SK-N-SH treated with all-trans-retinoic acid at 6 μM for 48 hours (cell line): ENCODE results near the gene VWA5B1.

ENCODE experiments used
- CREB5 ChIP-seq: fragments of 250-450 bp; sonication (Bioruptor Pico); IDR thresholded peaks from 2 replicates; pipeline ENCODE4 v1.5.1; 2020; ENCODE audit warnings: low read depth, mild to moderate bottlenecking, moderate library complexity
- ESRRG ChIP-seq: fragments of 250-450 bp; sonication (Bioruptor Pico); IDR thresholded peaks from 2 replicates; pipeline ENCODE4 v1.6.1; 2021; ENCODE audit warnings: mild to moderate bottlenecking
- ISL1 ChIP-seq: fragments of 250-450 bp; sonication (Bioruptor Pico); IDR thresholded peaks from 2 replicates; pipeline ENCODE4 v2.1.2; 2022; ENCODE audit warnings: mild to moderate bottlenecking, moderate library complexity
- PATZ1 ChIP-seq: fragments of 250-450 bp; sonication (Bioruptor Pico); IDR thresholded peaks from 2 replicates; pipeline ENCODE4 v1.8.0; 2020; ENCODE audit warnings: mild to moderate bottlenecking, moderate library complexity, borderline replicate concordance
- POU6F1 ChIP-seq: fragments of 250-450 bp; sonication (Bioruptor Pico); IDR thresholded peaks from 2 replicates; pipeline ENCODE4 v1.8.0; 2021; ENCODE audit warnings: low read depth, mild to moderate bottlenecking, moderate library complexity, borderline replicate concordance
- RARB ChIP-seq: fragments of 250-450 bp; sonication (Bioruptor Pico); IDR thresholded peaks from 2 replicates; pipeline ENCODE4 v1.8.0; 2021; ENCODE audit warnings: mild to moderate bottlenecking, moderate library complexity
- ZFP3 ChIP-seq: fragments of 250-450 bp; sonication (Bioruptor Pico); IDR thresholded peaks from 2 replicates; pipeline ENCODE4 v1.5.0; 2020; ENCODE audit warnings: mild to moderate bottlenecking, moderate library complexity
- ZNF70 ChIP-seq: fragments of 450-650 bp; formaldehyde crosslinking; IDR thresholded peaks from 2 replicates; pipeline ENCODE4 v1.5.0; 2020; ENCODE audit warnings: mild to moderate bottlenecking, moderate library complexity
- ZNF8 ChIP-seq: fragments of 450-650 bp; formaldehyde crosslinking; IDR thresholded peaks from 2 replicates; pipeline ENCODE4 v1.5.0; 2020; ENCODE audit warnings: mild to moderate bottlenecking, moderate library complexity

GRCh38 chr1:20285510-20285909, 5.2 kb upstream of the VWA5B1 start:
- TF ChIP-seq ZFP3 (CRISPR knock-in tag): no peak
- TF ChIP-seq POU6F1 (CRISPR knock-in tag): no peak
- no peak for TF ChIP-seq ZNF70
- no peak for TF ChIP-seq PATZ1
- no peak for TF ChIP-seq ZNF8 (CRISPR knock-in tag)
- TF ChIP-seq ISL1 (CRISPR knock-in tag): no peak
- TF ChIP-seq ESRRG (CRISPR knock-in tag): no peak
- TF ChIP-seq CREB5 (CRISPR knock-in tag): no peak
- no peak for TF ChIP-seq RARB (CRISPR knock-in tag)
